OCI-LY7 (cell line): Measurements from ENCODE around the gene DMAC2. TPM values are rescaled to one million over a fixed set of nuclear protein-coding genes. Genes with fewer than 3 reads are reported as not detected.
"Not testable (repeated sequence)": the region's sequence is repeated elsewhere in the genome, so short reads cannot be mapped to it uniquely, and the experiment has no call there.

Experiments used
- BruUV-seq: library from RNA; stranded (reverse); fragments of 400-500 nt; replicated peaks from 2 replicates; lab custom pipeline; 2021; lab: Mats Ljungman, UMichigan
- CTCF ChIA-PET: fragments of 300-600 bp; sonication (Branson Sonifier 250); formaldehyde crosslinking; loops from one replicate; lab custom pipeline; 2022; ENCODE audit warnings: antibody characterized with exemption; ENCODE audit not compliant: unreplicated experiment; lab: Charles Lee
- POLR2A ChIA-PET: fragments of 300-600 bp; sonication (Branson Sonifier 250); formaldehyde crosslinking; loops from one replicate; lab custom pipeline; 2022; ENCODE audit warnings: antibody characterized with exemption; lab: Charles Lee
- DNase-seq: peaks from one replicate; pipeline ENCODE4 v3.0.0-alpha.2; 2015; ENCODE audit warnings: low spot score
- H2AFZ ChIP-seq: fragments of 200-600 bp; sonication (generic), shearing (Covaris generic); 2 replicates; pipeline ENCODE4 v1.6.1; 2014; ENCODE audit warnings: mild to moderate bottlenecking, antibody characterized with exemption, low read length, moderate library complexity
- H3K27ac ChIP-seq: fragments of 200-600 bp; sonication (generic); 2 replicates; pipeline ENCODE4 v1.5.1; 2014; ENCODE audit warnings: mixed run types, low read depth, mild to moderate bottlenecking, moderate library complexity, low read length, inconsistent platforms; ENCODE audit not compliant: poor library complexity, severe bottlenecking
- H3K36me3 ChIP-seq: fragments of 200-600 bp; sonication (generic); 2 replicates; pipeline ENCODE4 v1.6.1; 2014; ENCODE audit warnings: mild to moderate bottlenecking, antibody characterized with exemption, low read length, moderate library complexity, mixed read lengths; ENCODE audit not compliant: insufficient read depth
- H3K4me1 ChIP-seq: fragments of 200-600 bp; sonication (generic); 2 replicates; pipeline ENCODE4 v1.5.1; 2014; ENCODE audit warnings: mild to moderate bottlenecking, low read length; ENCODE audit not compliant: insufficient read depth, poor library complexity, severe bottlenecking
- H3K4me2 ChIP-seq: fragments of 200-600 bp; sonication (generic); 2 replicates; pipeline ENCODE4 v1.6.1; 2014; ENCODE audit warnings: mild to moderate bottlenecking, low read length
- H3K4me3 ChIP-seq: fragments of 200-600 bp; sonication (generic); 2 replicates; pipeline ENCODE4 v1.5.1; 2014; ENCODE audit warnings: mild to moderate bottlenecking, low read depth, low read length; ENCODE audit not compliant: poor library complexity, severe bottlenecking
- H3K79me2 ChIP-seq: fragments of 200-600 bp; sonication (generic); 2 replicates; pipeline ENCODE4 v1.6.1; 2016; ENCODE audit warnings: low read depth, mild to moderate bottlenecking, low read length, moderate library complexity, mixed read lengths; ENCODE audit not compliant: insufficient read depth
- H3K9me2 ChIP-seq: fragments of 200-600 bp; sonication (generic); 2 replicates; pipeline ENCODE4 v1.6.1; 2016; ENCODE audit warnings: mild to moderate bottlenecking, low read length, mixed read lengths; ENCODE audit not compliant: insufficient read depth
- H3K9me3 ChIP-seq: fragments of 200-600 bp; sonication (generic); 2 replicates; pipeline ENCODE4 v1.6.1; 2014; ENCODE audit warnings: mild to moderate bottlenecking, mixed run types, low read length, mixed read lengths
- H4K20me1 ChIP-seq: fragments of 200-600 bp; sonication (generic); 2 replicates; pipeline ENCODE4 v1.6.1; 2014; ENCODE audit warnings: mild to moderate bottlenecking, antibody characterized with exemption, low read length, moderate library complexity, mixed read lengths; ENCODE audit not compliant: insufficient read depth
- EZH2phosphoT487 ChIP-seq: fragments of 200-600 bp; sonication (generic); IDR thresholded peaks from 2 replicates; pipeline ENCODE4 v1.6.1; 2018; ENCODE audit warnings: low read depth, borderline replicate concordance, mild to moderate bottlenecking, mixed run types, antibody characterized with exemption, low read length, moderate library complexity, mixed read lengths
- intact Hi-C: fragments of 100-400 bp; cut with micrococcal nuclease; formaldehyde crosslinking; loops from one replicate; pipeline ENCODE4 v1.10.0; 2022; ENCODE audit not compliant: unreplicated experiment
- small RNA-seq: library from RNA; depleted of rRNA; stranded (forward); fragments of <200 nt; gene quantifications from one replicate; pipeline ENCODE3, GENCODE V24; 2014
- total RNA-seq, 2 experiments: library from RNA; depleted of rRNA in 1 of 2; stranded (reverse); fragments of >200 nt in 1 of 2; shearing (Covaris generic) in 1 of 2; gene quantifications; 2 replicates each; pipeline ENCODE4 v1.2.3, GENCODE V29; 2014 to 2022
- TF ChIP-seq, protein P1 (sequence below): fragments of 200-600 bp; sonication (generic); conservative IDR thresholded peaks from 2 replicates; pipeline ENCODE4 v1.5.1; 2014; ENCODE audit warnings: mild to moderate bottlenecking, antibody characterized with exemption, low read length, moderate library complexity, mixed read lengths

DMAC2 gene
- total RNA-seq, 2 experiments from 2014 or later = 30.6 to 41.6 TPM

- DNase-seq = no peak
- H3K4me1 ChIP-seq = no peaks in the 10 kb centered on the region
- ChIA-PET POLR2A (interaction anchor here (0.6 kb wide), 1 partner anchor 71 kb away, joined by 3 read pairs; no protein-coding TSS in a partner anchor), CTCF (no interaction called here)
- H3K4me2 ChIP-seq = no peak overlapping the region
- H3K36me3 ChIP-seq = peaks cover 56% of the 10 kb centered on the region
- no peak overlapping the region for H3K27ac ChIP-seq
- H3K9me2 ChIP-seq = no peaks in the 10 kb centered on the region
- no peaks in the 10 kb centered on the region for H3K9me3 ChIP-seq
- TF ChIP-seq, protein P1, sequence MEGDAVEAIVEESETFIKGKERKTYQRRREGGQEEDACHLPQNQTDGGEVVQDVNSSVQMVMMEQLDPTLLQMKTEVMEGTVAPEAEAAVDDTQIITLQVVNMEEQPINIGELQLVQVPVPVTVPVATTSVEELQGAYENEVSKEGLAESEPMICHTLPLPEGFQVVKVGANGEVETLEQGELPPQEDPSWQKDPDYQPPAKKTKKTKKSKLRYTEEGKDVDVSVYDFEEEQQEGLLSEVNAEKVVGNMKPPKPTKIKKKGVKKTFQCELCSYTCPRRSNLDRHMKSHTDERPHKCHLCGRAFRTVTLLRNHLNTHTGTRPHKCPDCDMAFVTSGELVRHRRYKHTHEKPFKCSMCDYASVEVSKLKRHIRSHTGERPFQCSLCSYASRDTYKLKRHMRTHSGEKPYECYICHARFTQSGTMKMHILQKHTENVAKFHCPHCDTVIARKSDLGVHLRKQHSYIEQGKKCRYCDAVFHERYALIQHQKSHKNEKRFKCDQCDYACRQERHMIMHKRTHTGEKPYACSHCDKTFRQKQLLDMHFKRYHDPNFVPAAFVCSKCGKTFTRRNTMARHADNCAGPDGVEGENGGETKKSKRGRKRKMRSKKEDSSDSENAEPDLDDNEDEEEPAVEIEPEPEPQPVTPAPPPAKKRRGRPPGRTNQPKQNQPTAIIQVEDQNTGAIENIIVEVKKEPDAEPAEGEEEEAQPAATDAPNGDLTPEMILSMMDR = no peak
- no peak for TF ChIP-seq EZH2phosphoT487
- no peak overlapping the region for H3K4me3 ChIP-seq
- intact Hi-C loops = no loop called here
- no peaks in the 10 kb centered on the region for H4K20me1 ChIP-seq
- no peaks in the 10 kb centered on the region for H3K79me2 ChIP-seq
- no TSS peak for BruUV-seq
- H2AFZ ChIP-seq = no peak overlapping the region
These were observed 53.3 kb downstream of the DMAC2 start for GRCh38 chr19:41386442-41386841.

GRCh38 chr19:41384351-41384750, 55.4 kb downstream of the DMAC2 start:
- Histone ChIP-seq H3K4me2 (no peak overlapping the region), H3K4me1 (no peaks in the 10 kb centered on the region), H3K9me3 (no peaks in the 10 kb centered on the region), H3K79me2 (no peaks in the 10 kb centered on the region), H4K20me1 (no peaks in the 10 kb centered on the region), H3K36me3 (peaks cover 37% of the 10 kb centered on the region), H3K9me2 (no peaks in the 10 kb centered on the region), H2AFZ (no peak overlapping the region), H3K27ac (no peak overlapping the region), H3K4me3 (no peak overlapping the region)
- intact Hi-C loops = no loop called here
- POLR2A ChIA-PET = interaction anchor here (1.0 kb wide), 1 partner anchor 9 kb away, joined by 4 read pairs; no protein-coding TSS in a partner anchor
- TF ChIP-seq, protein P1 = no peak
- no peak for TF ChIP-seq EZH2phosphoT487
- BruUV-seq = no TSS peak
- DNase-seq = no peak
- CTCF ChIA-PET = no interaction called here

DNA sequence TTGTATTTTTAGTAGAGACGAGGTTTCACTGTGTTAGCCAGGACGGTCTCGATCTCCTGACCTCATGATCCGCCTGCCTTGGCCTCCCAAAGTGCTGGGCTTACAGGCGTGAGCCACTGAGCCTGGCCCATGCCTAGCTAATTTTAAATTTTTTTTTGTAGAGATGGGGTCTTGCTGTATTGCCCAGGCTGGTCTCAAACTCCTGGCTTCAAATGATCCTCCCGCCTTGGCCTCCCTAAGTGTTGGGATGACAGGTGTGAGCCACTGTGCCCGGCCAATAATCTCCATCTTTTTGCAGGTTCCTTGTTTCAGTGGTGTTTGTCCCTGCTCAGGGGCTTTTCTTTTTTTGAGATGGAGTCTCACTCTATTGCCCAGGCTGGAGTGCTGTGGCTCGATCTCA, 58.2 kb downstream of the DMAC2 start:
- BruUV-seq, CTCF ChIA-PET, H3K4me2 ChIP-seq, H3K4me3 ChIP-seq, H3K79me2 ChIP-seq, DNase-seq, H2AFZ ChIP-seq, H4K20me1 ChIP-seq, intact Hi-C loops, H3K27ac ChIP-seq, H3K9me3 ChIP-seq, H3K9me2 ChIP-seq: not testable (repeated sequence)
- Histone ChIP-seq H3K4me1 (peaks cover 13% of the 10 kb centered on the region), H3K36me3 (peaks cover 16% of the 10 kb centered on the region; the same call in 1 of the 2 replicates)
- POLR2A ChIA-PET = interaction anchor here (0.6 to 0.9 kb wide), 2 partner anchors 18 to 58 kb away, joined by 3 to 6 read pairs; partner anchors contain the start of gene B9D2

Small RNA genes within 50 kb of the gene (small RNA-seq; reads per million reads assigned to genes)
- not detected for gene RF00017

Other genes with a start within 250 kb of the DMAC2 start
- not detected in 2 replicates for gene CYP2S1, start 246.7 kb downstream of the DMAC2 start, total RNA-seq (2014; rRNA removed; shearing (Covaris generic))
- gene CYP2S1, start 246.7 kb downstream of the DMAC2 start, total RNA-seq (2022) = not detected in 2 replicates
- gene AXL, start 220.7 kb downstream of the DMAC2 start, total RNA-seq (2014; rRNA removed; shearing (Covaris generic)) = not detected in 2 replicates
- not detected in 2 replicates for gene AXL, start 220.7 kb downstream of the DMAC2 start, total RNA-seq (2022)
- 194 and 200 TPM in 2 replicates for gene HNRNPUL1, start 175.5 kb downstream of the DMAC2 start, total RNA-seq (2014; rRNA removed; shearing (Covaris generic))
- gene HNRNPUL1, start 175.5 kb downstream of the DMAC2 start, total RNA-seq (2022) = 360 and 377 TPM in 2 replicates
- gene CCDC97, start 129.7 kb downstream of the DMAC2 start, total RNA-seq (2014; rRNA removed; shearing (Covaris generic)) = 14.4 and 15.0 TPM in 2 replicates
- 35.0 and 36.6 TPM in 2 replicates for gene CCDC97, start 129.7 kb downstream of the DMAC2 start, total RNA-seq (2022)
- 10.9 and 15.5 TPM in 2 replicates for gene TGFB1, start 86.0 kb downstream of the DMAC2 start, total RNA-seq (2014; rRNA removed; shearing (Covaris generic))
- gene TGFB1, start 86.0 kb downstream of the DMAC2 start, total RNA-seq (2022) = 69.9 and 88.8 TPM in 2 replicates
- gene B9D2, start 75.8 kb downstream of the DMAC2 start, total RNA-seq (2014; rRNA removed; shearing (Covaris generic)) = 1.7 and 3.9 TPM in 2 replicates
- gene B9D2, start 75.8 kb downstream of the DMAC2 start, total RNA-seq (2022) = 3.4 and 5.2 TPM in 2 replicates
- 5.6 and 10.7 TPM in 2 replicates for gene TMEM91, start 63.4 kb downstream of the DMAC2 start, total RNA-seq (2014; rRNA removed; shearing (Covaris generic))
- 12.7 and 13.5 TPM in 2 replicates for gene TMEM91, start 63.4 kb downstream of the DMAC2 start, total RNA-seq (2022)
- 48.3 and 55.8 TPM in 2 replicates for gene EXOSC5, start 42.6 kb downstream of the DMAC2 start, total RNA-seq (2014; rRNA removed; shearing (Covaris generic))
- 36.0 and 40.0 TPM in 2 replicates for gene EXOSC5, start 42.6 kb downstream of the DMAC2 start, total RNA-seq (2022)
- 34.6 and 66.4 TPM in 2 replicates for gene BCKDHA, start 42.1 kb downstream of the DMAC2 start, total RNA-seq (2014; rRNA removed; shearing (Covaris generic))
- 16.8 and 17.8 TPM in 2 replicates for gene BCKDHA, start 42.1 kb downstream of the DMAC2 start, total RNA-seq (2022)
- 0.47 TPM in 1 of 2 replicates, not detected in the other for gene B3GNT8, start 12.5 kb downstream of the DMAC2 start, total RNA-seq (2014; rRNA removed; shearing (Covaris generic))
- gene B3GNT8, start 12.5 kb downstream of the DMAC2 start, total RNA-seq (2022) = 0.40 TPM in 1 of 2 replicates, not detected in the other
- not detected in 2 replicates for gene ERICH4, start 3.2 kb upstream of the DMAC2 start, total RNA-seq (2014; rRNA removed; shearing (Covaris generic))
- gene ERICH4, start 3.2 kb upstream of the DMAC2 start, total RNA-seq (2022) = not detected in 2 replicates
- 25.9 and 40.8 TPM in 2 replicates for gene CEACAM21, start 136.3 kb upstream of the DMAC2 start, total RNA-seq (2014; rRNA removed; shearing (Covaris generic))
- 52.5 and 56.0 TPM in 2 replicates for gene CEACAM21, start 136.3 kb upstream of the DMAC2 start, total RNA-seq (2022)
- not detected in 2 replicates for gene CEACAM4, start 187.2 kb upstream of the DMAC2 start, total RNA-seq (2014; rRNA removed; shearing (Covaris generic))
- gene CEACAM4, start 187.2 kb upstream of the DMAC2 start, total RNA-seq (2022) = not detected in 2 replicates
- not detected in 2 replicates for gene CEACAM7, start 248.4 kb upstream of the DMAC2 start, total RNA-seq (2014; rRNA removed; shearing (Covaris generic))
- gene CEACAM7, start 248.4 kb upstream of the DMAC2 start, total RNA-seq (2022) = not detected in 2 replicates